HTERT RPE-1 (cell line): ENCODE results near the gene ERBIN.
"Not testable (repeated sequence)": the region's sequence is repeated elsewhere in the genome, so short reads cannot be mapped to it uniquely, and the experiment has no call there.

Experiments
- in situ Hi-C: fragments of 300-500 bp; cut with MboI; formaldehyde crosslinking; loops from 4 replicates; pipeline ENCODE4 v1.14.3; 2020; ENCODE audit warnings: low sequenced_read_pairs

Gene ERBIN

DNA sequence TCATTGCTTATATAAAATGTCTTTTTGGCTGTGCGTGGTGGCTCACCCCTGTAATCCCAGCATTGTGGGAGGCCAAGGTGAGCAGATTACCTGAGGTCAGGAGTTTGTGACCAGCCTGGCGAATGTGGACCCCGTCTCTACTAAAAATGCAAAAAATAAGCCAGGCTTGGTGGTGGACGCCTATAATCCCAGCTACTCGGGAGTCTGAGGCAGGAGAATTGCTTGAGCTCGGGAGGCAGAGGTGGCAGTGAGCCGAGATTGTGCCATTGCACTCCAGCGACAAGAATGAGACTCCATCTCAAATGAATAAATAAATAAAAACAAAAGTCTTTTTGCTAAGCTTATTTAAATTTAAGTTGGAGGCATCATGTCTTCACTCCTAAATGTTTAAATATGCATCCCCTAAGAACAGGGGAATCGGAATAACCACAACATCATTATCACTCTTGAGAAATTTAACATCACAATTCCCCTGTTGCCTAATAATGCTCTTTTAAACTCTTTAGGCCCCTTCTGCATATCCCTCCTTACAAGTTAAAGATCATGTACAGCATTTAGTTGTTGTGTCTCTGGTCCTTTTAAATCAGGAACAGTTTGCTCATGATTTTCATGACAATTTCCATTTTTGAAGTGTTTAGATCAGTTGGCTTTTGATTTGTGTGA lies 72.8 kb downstream of the ERBIN start:
- in situ Hi-C loops, result no loop called here

DNA sequence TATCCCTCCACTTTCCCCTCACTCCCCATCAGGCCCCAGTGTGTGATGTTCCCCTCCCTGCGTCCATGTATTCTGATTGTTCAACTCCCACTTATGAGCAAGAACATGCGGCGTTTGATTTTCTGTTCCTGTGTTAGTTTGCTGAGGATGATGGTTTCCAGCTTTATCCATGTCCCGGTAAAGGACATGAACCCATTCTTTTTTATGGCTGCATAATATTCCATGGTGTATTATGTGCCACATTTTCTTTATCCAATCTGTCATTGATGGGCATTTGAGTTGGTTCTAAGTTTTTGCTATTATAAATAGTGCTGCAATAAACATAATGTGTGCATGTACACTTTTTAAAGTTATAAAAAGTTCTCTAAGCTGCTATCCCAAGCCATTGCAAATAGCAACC lies 75.6 kb downstream of the ERBIN start:
- in situ Hi-C loops, result no loop called here

DNA sequence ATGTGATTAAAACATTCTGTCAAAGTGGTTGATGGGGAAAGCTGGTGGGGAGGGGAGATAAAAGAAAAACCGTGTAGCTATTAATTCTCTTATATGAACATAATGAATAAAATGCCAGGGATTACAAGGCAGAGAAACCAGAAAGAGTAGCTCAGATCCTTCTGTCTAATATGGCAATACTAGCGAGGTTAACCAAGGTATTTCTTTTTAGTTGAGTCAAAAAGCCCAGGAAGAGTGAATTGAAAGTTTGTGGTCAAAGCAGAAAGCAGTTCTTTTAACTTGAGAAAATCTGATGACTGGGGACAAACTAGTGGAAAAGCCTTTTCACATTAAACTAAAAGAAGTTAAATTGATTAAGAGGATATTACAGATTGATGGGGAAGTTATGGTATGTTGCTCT lies 76.0 kb downstream of the ERBIN start:
- in situ Hi-C loops, result no loop called here

DNA sequence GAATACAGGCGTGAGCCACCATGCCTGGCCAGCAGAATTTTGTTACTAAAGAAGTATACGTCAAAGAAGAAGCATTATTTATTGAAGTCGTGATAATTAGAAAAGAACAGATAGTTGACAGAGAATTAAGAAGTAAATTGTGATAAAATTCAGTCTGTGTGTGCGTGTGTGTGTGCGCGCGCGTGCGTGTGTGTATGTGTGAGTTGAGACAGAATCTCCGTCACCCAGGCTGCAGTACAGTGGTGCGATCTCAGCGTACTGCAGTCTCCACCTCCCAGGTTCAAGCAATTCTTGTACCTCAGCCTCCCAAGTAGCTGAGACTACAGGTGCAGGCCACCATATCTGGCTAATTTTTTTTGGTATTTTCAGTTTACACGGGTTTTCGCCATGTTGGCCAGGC lies 77.8 kb downstream of the ERBIN start:
- in situ Hi-C loops, result no loop called here

DNA sequence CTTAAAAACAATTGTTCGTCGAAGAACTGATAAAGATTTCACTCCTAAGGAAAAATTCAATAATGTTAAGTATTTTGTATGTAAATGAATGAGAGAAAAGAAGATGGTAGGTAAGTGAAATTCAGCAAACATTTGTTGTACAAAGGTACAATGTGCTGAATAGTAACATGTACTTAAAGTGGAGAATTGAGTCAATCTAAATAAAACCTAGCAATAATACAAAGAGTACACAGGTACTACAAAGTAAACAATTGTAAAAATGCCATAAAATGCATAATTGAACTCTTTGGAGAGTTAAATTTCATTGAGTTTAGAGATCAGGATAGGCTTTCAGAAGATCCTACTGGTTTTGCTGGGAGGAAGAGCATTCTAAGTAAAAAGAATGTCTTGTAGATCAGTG lies 82.9 kb downstream of the ERBIN start:
- in situ Hi-C loops, result no loop called here

DNA sequence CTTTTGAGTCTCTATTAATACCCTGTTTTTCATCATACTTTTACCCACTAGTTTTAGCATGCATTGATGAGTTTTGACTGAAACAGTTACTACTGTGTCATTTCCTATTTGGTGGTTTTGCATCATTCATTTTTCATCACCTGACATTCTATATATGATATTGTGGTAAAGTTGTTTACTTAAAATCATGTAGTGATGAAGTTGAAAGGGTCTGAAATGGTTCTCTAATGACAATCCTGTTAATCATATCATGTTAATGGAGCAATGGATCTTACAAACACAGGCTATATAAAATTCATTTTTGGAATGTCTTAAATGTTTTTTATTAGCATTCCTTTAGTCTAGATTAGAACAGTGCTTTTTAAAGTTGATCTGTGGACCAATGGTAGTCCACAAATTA lies 84.1 kb downstream of the ERBIN start:
- in situ Hi-C loops, result no loop called here

DNA sequence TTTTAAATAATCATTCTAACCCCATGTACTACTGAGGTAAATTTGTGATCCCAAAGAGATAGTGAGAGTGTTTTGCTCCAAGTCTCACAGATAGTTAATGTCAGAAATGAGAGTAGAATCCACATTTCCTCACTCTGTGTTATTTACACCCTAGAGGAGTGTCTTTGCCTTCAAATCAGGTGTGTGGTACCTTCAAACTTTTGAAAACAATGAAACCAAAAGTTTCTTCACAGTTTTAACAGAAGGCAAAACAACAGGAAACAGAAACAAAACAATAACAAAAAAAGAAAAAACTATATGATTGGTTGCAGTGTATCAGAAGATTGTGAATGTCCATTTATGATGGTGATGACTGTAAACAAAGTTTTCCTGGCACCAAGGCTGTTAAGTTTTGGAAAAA lies 85.9 kb downstream of the ERBIN start:
- in situ Hi-C loops, result no loop called here

DNA sequence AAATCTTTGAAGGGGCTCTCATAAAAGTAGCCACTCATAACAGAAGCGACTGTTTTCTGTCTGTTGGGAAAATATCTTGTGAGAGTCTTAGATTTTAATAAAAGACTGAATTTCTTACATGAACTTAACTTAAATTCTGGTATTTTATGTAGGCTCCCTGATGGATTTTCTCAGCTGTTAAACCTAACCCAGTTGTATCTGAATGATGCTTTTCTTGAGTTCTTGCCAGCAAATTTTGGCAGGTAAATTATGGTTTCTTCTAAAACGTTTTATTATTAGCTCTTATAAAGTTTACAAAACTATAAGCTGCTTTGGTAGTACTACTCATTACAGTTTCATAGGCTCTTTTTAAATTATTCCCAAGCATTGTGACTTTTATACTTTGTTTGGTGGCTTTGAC lies 87.0 kb downstream of the ERBIN start:
- in situ Hi-C loops, result no loop called here

DNA sequence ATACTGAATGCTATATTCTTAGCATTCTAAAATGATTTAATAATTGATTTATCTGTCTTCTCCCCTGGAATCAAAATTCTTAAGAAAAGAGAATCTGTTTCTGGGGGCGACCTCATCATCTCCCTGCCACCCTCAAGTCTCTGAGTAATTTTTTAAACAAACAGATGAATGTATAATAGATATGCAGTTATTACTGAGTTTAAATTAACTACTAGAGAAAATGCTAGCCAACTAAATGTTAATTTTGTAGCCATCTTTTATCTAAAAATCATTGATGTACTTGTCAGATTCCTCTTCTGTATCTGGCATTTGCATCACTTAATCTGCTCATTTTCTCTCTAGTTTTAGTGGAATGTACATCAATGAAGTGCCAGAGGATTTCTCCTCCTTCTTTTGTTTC lies 87.5 kb downstream of the ERBIN start:
- in situ Hi-C loops, result no loop called here

DNA sequence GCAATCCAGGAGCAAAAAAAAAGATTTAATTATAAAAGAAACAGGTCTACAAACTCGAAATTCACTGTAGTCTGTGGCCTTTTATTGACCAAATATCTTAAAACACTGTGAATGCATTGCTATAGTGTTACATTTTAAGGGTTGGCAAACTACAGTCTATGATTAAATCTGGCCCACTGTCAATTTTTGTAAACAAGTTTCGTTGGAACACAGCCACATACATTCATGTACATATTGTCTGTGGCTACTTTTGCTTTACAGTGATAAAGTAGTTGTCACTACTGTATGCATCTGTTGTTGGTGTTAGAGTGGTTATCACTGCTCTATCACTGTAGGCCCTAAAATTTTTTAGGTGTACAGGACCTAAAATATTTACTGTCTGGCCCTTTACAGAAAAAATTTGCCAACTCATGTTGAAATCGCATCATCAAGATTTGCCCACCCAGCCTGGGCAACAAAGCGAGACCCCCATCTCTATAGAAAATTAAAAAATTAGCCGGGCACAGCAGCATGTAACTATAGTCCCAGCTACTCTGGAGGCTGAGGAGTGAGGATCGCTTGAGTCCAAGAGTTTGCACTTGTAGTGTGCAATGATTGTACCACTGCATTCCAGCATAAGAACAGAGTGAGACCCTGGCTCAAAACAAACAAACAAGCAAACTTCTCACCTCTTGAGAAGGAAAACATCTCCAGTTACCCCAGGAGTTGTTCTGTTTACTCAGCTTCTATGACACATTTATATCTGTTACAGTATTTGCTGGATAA lies 89.0 kb downstream of the ERBIN start:
- in situ Hi-C loops, result no loop called here

DNA sequence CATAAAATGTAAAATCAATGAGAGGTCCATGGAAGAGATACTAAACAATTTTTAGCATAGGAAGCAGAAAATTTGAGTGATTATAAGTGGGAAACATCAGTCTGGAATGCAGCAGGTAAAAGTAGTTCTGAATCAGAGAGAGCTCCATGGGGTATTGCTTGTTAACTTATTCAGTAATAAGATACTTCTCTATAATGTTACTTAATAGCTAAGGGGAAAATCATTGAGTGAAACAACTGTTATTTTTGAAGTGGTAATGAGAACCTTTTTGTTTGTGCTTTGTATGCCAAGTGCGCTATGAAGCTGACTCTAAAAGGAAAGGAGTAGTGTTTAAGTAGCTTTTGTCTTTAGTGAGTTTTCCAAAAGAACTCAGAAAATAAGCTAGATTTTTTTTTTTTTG lies 95.2 kb downstream of the ERBIN start:
- in situ Hi-C loops, result no loop called here

DNA sequence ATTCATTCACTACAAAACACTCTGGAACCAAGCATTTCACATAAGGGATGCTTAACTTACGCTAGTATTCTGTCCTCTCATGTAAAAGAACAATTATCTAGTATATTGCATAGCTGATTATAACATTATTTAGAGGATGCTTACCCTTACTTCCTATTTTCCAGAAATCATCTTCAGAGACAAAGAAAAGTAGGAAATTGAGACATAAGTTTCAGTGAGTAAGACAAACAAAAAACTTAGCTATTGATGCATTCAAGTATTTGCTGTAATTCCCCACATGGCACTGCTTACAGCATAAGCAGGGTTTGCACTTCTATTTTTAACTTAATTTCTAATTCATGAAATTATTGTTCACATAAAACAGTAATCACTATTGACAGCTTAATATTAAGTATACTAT lies 112.9 kb downstream of the ERBIN start:
- in situ Hi-C loops, result no loop called here

GRCh38 chr5:66039701-66040100 lies 113.3 kb downstream of the ERBIN start:
- in situ Hi-C loops, result no loop called here

GRCh38 chr5:66041627-66042026 lies 115.3 kb downstream of the ERBIN start:
- in situ Hi-C loops, result no loop called here

DNA sequence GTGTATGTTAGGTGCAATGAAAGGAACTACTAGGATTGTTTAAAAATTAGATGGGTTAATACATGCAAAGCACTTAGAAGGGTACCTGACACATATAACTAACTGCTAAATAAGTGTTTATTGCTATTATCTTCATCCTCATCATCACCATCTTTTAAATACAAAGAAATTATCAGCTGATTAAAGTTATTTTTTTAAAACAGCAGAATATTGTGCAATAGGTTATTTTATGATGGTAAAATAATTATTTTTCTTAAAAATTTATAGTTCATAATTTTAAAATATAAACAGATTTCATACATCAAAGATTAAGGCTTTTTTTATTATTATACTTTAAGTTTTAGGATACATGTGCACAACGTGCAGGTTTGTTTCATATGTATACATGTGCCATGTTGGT lies 130.9 kb downstream of the ERBIN start:
- in situ Hi-C loops, result no loop called here

DNA sequence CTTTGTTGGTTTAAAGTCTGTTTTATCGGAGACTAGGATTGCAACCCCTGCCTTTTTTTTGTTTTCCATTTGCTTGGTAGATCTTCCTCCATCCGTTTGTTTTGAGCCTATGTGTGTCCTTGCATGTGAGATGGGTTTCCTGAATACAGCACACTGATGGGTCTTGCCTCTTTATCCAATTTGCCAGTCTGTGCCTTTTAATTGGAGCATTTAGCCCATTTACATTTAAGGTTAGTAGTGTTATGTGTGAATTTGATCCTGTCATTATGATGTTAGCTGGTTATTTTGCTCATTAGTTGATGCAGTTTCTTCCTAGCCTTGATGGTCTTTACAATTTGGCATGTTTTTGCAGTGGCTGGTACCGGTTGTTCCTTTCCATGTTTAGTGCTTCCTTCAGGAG lies 134.9 kb downstream of the ERBIN start:
- in situ Hi-C loops, result not testable (repeated sequence)

DNA sequence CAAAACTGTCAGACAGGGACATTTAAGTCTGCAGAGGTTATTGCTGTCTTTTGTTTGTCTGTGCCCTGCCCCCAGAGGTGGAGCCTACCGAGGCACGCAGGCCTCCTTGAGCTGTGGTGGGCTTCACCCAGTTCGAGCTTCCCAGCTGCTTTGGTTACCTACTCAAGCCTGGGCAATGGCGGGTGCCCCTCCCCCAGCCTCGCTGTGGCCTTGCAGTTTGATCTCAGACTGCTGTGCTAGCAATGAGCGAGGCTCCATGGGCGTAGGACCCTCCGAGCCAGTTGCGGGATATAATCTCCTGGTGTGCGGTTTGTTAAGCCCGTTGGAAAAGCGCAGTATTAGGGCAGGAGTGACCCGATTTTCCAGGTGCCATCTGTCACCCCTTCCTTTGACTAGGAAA lies 136.7 kb downstream of the ERBIN start:
- in situ Hi-C loops, result not testable (repeated sequence)

DNA sequence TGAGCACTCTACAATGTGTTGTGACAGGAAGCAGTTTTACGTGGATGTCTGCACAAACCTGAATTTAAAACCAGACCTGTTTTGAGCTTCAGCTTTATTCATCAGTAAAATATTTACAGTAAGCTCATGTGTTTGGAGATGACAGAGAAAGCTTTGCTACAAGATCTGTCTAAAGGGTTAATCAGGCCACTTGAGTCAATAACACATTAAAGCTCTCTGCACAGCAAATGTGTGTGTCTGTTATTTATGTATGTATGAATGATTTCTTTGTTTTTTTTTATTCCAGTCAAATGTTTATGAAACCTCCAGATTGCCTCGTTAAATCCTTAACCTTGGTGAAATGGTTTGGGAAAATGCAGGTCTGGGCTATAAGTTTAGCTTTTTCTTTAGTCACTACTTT lies 140.5 kb downstream of the ERBIN start:
- in situ Hi-C loops, result no loop called here

DNA sequence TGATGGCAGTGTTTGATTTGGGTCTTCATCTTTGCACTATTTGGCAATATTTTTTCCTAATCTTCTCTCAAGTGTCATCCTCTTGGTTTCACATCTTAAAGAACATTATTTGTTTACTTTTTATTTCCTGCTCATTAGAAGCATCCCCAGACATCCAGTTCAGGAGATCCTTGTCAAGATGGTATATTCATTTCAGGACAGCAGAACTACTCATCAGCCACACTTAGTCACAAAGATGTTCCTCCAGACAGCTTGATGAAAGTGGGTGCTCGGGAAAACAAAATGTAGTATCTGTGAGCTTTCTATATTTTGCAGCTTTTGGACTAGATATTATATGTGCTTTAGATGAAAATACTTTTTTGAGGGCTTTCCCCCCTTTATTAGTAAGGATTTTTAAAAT lies 145.7 kb downstream of the ERBIN start:
- in situ Hi-C loops, result no loop called here

- in situ Hi-C loops, result no loop called here
These were observed 148.5 kb downstream of the ERBIN start for GRCh38 chr5:66074901-66075300.

DNA sequence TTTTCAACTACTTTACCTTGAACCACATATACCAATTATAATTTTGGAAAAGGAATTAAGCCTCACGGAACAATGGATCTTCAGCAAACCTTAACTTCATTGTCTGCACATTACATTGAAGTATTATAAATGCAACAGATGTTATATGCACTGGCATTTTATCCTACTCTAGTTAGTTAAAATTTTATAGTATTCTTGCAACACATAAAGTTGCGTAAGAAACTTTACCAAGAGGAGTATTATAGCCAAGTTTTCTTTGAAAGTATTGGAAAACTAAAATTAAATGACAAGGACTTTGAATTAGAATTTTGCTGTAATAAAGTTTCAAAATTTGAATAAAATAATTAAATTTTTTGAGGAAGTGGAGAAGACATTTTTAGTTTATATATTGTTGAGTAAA lies 154.3 kb downstream of the ERBIN start:
- in situ Hi-C loops, result no loop called here

DNA sequence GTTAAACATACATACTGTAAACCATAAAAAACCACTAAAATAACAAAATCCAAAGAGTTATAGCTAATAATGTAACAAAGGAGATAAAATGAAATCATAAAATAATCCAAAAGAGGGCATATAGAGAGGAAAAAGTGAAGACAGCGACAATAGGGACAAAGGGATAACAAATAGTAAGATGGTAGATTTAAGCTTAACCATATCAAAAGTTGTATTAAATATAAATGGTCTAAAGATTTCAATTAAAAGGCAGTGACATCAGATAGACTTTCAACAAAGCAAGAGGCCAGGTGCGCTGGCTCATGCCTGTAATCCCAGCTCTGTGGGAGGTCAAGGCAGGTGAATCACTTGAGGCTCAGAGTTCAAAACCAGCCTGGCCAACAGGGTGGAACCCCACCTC lies 163.0 kb downstream of the ERBIN start:
- in situ Hi-C loops, result no loop called here

- in situ Hi-C loops, result no loop called here
These were observed 174.5 kb downstream of the ERBIN start for GRCh38 chr5:66100851-66101250.
